Measurements from ENCODE around the gene LAIR1.

GRCh38 chr19:54356444-54357056 lies 8.2 kb downstream of the LAIR1 start:
- TF ChIP-seq FOXK2 (IDR thresholded peaks at IDR 0.05) (no peak), SUZ12 (IDR thresholded peaks at IDR 0.05) (no peak), L3MBTL2 (conservative IDR thresholded peaks at IDR 0.05) (no peak), TARDBP (IDR thresholded peaks at IDR 0.05) (no peak), SP1 (IDR thresholded peaks at IDR 0.05) (no peak), ZNF384 (IDR thresholded peaks at IDR 0.05) (no peak), FOXM1 (IDR thresholded peaks at IDR 0.05; ENCODE audit: borderline replicate concordance) (no peak), BHLHE40 (IDR thresholded peaks at IDR 0.05; ENCODE audit: borderline replicate concordance) (no peak), NFRKB (IDR thresholded peaks at IDR 0.05) (no peak), ELF4 (IDR thresholded peaks at IDR 0.05) (no peak), HDGF (IDR thresholded peaks at IDR 0.05; ENCODE audit: borderline replicate concordance) (no peak), ARNT (IDR thresholded peaks at IDR 0.05) (no peak), FOXA1 (IDR thresholded peaks at IDR 0.05) (no peak), PKNOX1 (IDR thresholded peaks at IDR 0.05) (no peak)
